HepG2 (cell line): ENCODE results near the gene SLX9.

ENCODE experiments used
- MAFF ChIP-seq: IDR thresholded peaks from 2 replicates; pipeline ENCODE4 v1.6.1; 2011; ENCODE audit warnings: low read depth, low read length, improper control_type of control experiment
- POLR2AphosphoS5 ChIP-seq: IDR thresholded peaks from 2 replicates; pipeline ENCODE4 v1.6.1; 2012; ENCODE audit warnings: low read depth, low read length
- TF ChIP-seq, protein P1 (sequence below): sonication (generic); formaldehyde crosslinking; IDR thresholded peaks from 2 replicates; pipeline ENCODE4 v1.5.0; 2020; ENCODE audit warnings: mild to moderate bottlenecking, missing genetic modification reagents, moderate library complexity

DNA sequence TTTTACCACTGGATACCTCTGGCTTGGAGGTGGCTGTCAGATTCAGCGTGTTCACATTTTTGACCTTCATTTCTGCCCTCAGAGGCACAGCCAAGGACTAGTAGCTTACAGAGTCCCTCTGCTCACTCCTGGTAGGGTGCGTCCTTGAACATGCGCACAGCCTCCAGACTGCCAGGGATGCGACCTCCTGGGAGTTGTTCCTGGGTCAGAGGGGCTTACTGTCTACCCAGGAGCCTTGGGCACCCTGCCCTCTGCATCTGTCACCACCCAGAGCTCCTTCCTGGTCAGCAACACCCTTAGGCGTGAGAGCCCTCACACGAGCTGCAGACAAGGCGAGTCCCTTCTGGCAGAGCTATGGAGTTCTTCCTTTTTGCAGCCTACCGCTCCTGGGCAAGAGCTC, 1.7 kb downstream of the SLX9 start:
- TF ChIP-seq, protein P1, sequence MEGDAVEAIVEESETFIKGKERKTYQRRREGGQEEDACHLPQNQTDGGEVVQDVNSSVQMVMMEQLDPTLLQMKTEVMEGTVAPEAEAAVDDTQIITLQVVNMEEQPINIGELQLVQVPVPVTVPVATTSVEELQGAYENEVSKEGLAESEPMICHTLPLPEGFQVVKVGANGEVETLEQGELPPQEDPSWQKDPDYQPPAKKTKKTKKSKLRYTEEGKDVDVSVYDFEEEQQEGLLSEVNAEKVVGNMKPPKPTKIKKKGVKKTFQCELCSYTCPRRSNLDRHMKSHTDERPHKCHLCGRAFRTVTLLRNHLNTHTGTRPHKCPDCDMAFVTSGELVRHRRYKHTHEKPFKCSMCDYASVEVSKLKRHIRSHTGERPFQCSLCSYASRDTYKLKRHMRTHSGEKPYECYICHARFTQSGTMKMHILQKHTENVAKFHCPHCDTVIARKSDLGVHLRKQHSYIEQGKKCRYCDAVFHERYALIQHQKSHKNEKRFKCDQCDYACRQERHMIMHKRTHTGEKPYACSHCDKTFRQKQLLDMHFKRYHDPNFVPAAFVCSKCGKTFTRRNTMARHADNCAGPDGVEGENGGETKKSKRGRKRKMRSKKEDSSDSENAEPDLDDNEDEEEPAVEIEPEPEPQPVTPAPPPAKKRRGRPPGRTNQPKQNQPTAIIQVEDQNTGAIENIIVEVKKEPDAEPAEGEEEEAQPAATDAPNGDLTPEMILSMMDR (CRISPR knock-in tag), result no peak
- TF ChIP-seq MAFF (no peak), POLR2AphosphoS5 (no peak)
